Trophoblast cell (in vitro differentiated cells and primary cell): ENCODE data around the gene SH3BP5.

Source experiments
- DNase-seq, 2 donors: peaks; one replicate each; pipeline ENCODE4 v3.0.0-alpha.2; 2016
- H2AFZ ChIP-seq: 2 replicates; pipeline ENCODE4 v1.6.1; 2013; ENCODE audit warnings: low read length, moderate library complexity, mild to moderate bottlenecking; ENCODE audit not compliant: insufficient read depth, poor library complexity
- H2AK5ac ChIP-seq: 2 replicates; pipeline ENCODE4 v1.6.1; 2013; ENCODE audit warnings: mild to moderate bottlenecking, low read length
- H2BK120ac ChIP-seq: 2 replicates; pipeline ENCODE4 v1.6.1; 2013; ENCODE audit warnings: low read length, mild to moderate bottlenecking, moderate library complexity; ENCODE audit not compliant: insufficient read depth, poor library complexity
- H2BK12ac ChIP-seq: 2 replicates; pipeline ENCODE4 v1.6.1; 2013; ENCODE audit warnings: mild to moderate bottlenecking, low read length, moderate library complexity
- H2BK5ac ChIP-seq: 2 replicates; pipeline ENCODE4 v1.6.1; 2013; ENCODE audit warnings: low read length, low read depth, moderate library complexity, mild to moderate bottlenecking; ENCODE audit not compliant: poor library complexity
- H3K14ac ChIP-seq: 2 replicates; pipeline ENCODE4 v1.6.1; 2013; ENCODE audit warnings: mild to moderate bottlenecking, low read length
- H3K18ac ChIP-seq: 2 replicates; pipeline ENCODE4 v1.6.1; 2013; ENCODE audit warnings: mild to moderate bottlenecking, low read length
- H3K23ac ChIP-seq: 2 replicates; pipeline ENCODE4 v1.6.1; 2013; ENCODE audit warnings: low read length
- H3K27ac ChIP-seq: 2 replicates; pipeline ENCODE4 v1.5.1; 2013; ENCODE audit warnings: low read depth, mild to moderate bottlenecking, inconsistent platforms, low read length, moderate library complexity
- H3K27me3 ChIP-seq: 2 replicates; pipeline ENCODE4 v1.6.1; 2013; ENCODE audit warnings: inconsistent platforms, mild to moderate bottlenecking, low read length, moderate library complexity; ENCODE audit not compliant: insufficient read depth
- H3K36me3 ChIP-seq, 2 experiments: 1 replicate in 1 of 2; 2 replicates in 1 of 2; pipeline ENCODE4 v1.6.1; 2013; ENCODE audit warnings: low read length in 2 of 2, mild to moderate bottlenecking in 2 of 2, moderate library complexity in 1 of 2; ENCODE audit not compliant: insufficient read depth in 2 of 2, control insufficient read depth in 1 of 2
- H3K4ac ChIP-seq: 2 replicates; pipeline ENCODE4 v1.6.1; 2013; ENCODE audit warnings: low read depth, mild to moderate bottlenecking, low read length, moderate library complexity
- H3K4me1 ChIP-seq, 2 experiments: 1 replicate in 1 of 2; 2 replicates in 1 of 2; pipeline ENCODE4 v1.6.1; 2013; ENCODE audit warnings: low read length in 2 of 2, mild to moderate bottlenecking in 2 of 2, moderate library complexity in 1 of 2; ENCODE audit not compliant: insufficient read depth in 2 of 2, control insufficient read depth in 1 of 2
- H3K4me2 ChIP-seq: 2 replicates; pipeline ENCODE4 v1.6.1; 2013; ENCODE audit warnings: inconsistent platforms, mild to moderate bottlenecking, low read length, moderate library complexity
- H3K4me3 ChIP-seq: 2 replicates; pipeline ENCODE4 v1.5.1; 2013; ENCODE audit warnings: mild to moderate bottlenecking, low read depth, low read length, inconsistent platforms
- H3K79me1 ChIP-seq: one replicate; pipeline ENCODE4 v1.6.1; 2013; ENCODE audit warnings: low read length
- H3K79me2 ChIP-seq: 2 replicates; pipeline ENCODE4 v1.6.1; 2013; ENCODE audit warnings: low read length, mild to moderate bottlenecking; ENCODE audit not compliant: control insufficient read depth, insufficient read depth, poor library complexity
- H3K9ac ChIP-seq: 2 replicates; pipeline ENCODE4 v1.6.1; 2013; ENCODE audit warnings: mild to moderate bottlenecking, low read length
- H3K9me3 ChIP-seq: 2 replicates; pipeline ENCODE4 v1.6.1; 2013; ENCODE audit warnings: low read depth, mild to moderate bottlenecking, control low read depth, inconsistent platforms, low read length; ENCODE audit not compliant: insufficient read depth
- H4K12ac ChIP-seq: 2 replicates; pipeline ENCODE4 v1.6.1; 2013; ENCODE audit warnings: low read depth, mild to moderate bottlenecking, low read length, moderate library complexity
- H4K8ac ChIP-seq: 2 replicates; pipeline ENCODE4 v1.6.1; 2013; ENCODE audit warnings: low read depth, mild to moderate bottlenecking, low read length, moderate library complexity
- H4K91ac ChIP-seq: one replicate; pipeline ENCODE4 v1.6.1; 2013; ENCODE audit warnings: low read depth, mild to moderate bottlenecking, low read length, moderate library complexity
- WGBS: extraction: QIAGEN DNeasy Blood & Tissue Kit; methylation state at CpG from one replicate; pipeline ENCODE4 v1.1.7; 2013; ENCODE audit warnings: missing lambda C conversion rate; ENCODE audit not compliant: insufficient read length, insufficient coverage; ENCODE audit errors: extremely low coverage; 5-methylcytosine and 5-hydroxymethylcytosine counted together

The SH3BP5 gene

DNA sequence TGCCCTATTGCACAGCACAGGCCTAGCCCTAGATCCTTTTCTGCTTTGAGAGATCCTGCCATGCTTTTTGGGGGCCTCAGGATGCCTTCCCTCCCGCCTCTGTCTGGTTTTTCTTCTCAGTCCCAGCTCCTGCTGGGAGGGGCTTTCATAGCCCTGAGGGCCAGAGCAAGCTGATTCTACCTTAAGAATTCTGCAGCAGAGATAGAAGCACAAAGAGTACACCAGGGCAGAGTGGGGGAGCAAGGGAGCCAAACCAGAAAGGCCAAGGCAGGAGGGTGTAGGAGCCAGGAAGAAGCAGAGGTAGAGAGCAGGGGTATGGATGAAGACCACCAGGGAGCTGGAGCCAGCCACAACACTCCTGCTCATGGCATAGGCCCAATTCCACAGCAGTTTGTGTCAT, 18.1 kb downstream of the SH3BP5 start:
- H3K4ac ChIP-seq: peak overlapping the region; percentile 42
- H3K23ac ChIP-seq: no peak overlapping the region
- peak overlapping the region; percentile 75 for H2AK5ac ChIP-seq
- H2BK120ac ChIP-seq: peak overlapping the region; percentile 45
- peaks cover 18% of the 10 kb centered on the region for H3K79me1 ChIP-seq
- peak overlapping the region; percentile 52 for H4K91ac ChIP-seq
- H3K4me2 ChIP-seq: peak overlapping the region; percentile 21
- H3K36me3 ChIP-seq: peaks cover 7 to 11% of the 10 kb centered on the region in 2 experiments
- H3K79me2 ChIP-seq: peaks cover 18% of the 10 kb centered on the region
- H2BK5ac ChIP-seq: peak overlapping the region; percentile 82
- DNase-seq: no peak
- H3K4me1 ChIP-seq: peaks cover 26 to 44% of the 10 kb centered on the region in 2 experiments
- peak overlapping the region; percentile 8 for H2BK12ac ChIP-seq
- peak overlapping the region; percentile 72 for H3K27ac ChIP-seq
- no peak overlapping the region for H2AFZ ChIP-seq
- no peak overlapping the region for H3K9ac ChIP-seq
- H3K27me3 ChIP-seq: no peaks in the 10 kb centered on the region
- H4K12ac ChIP-seq: peak overlapping the region; percentile 57
- H3K14ac ChIP-seq: peak overlapping the region; percentile 33
- H3K4me3 ChIP-seq: no peak overlapping the region
- no peaks in the 10 kb centered on the region for H3K9me3 ChIP-seq
- peak overlapping the region; percentile 54 for H4K8ac ChIP-seq
- peak overlapping the region; percentile 69 for H3K18ac ChIP-seq
- WGBS: no CpG with 5 or more reads among the region's 1 CpG

GRCh38 chr3:15313461-15313860, 18.9 kb downstream of the SH3BP5 start:
- H4K12ac ChIP-seq: no peak overlapping the region
- DNase-seq: no peak
- H3K79me1 ChIP-seq: peaks cover 20% of the 10 kb centered on the region
- no peak overlapping the region for H2BK12ac ChIP-seq
- no peak overlapping the region for H3K9ac ChIP-seq
- no peak overlapping the region for H4K8ac ChIP-seq
- no peak overlapping the region for H3K4me2 ChIP-seq
- peak overlapping the region; percentile 9 for H3K18ac ChIP-seq
- peaks cover 7 to 11% of the 10 kb centered on the region in 2 experiments for H3K36me3 ChIP-seq
- H3K14ac ChIP-seq: no peak overlapping the region
- no peak overlapping the region for H3K27ac ChIP-seq
- H3K4me3 ChIP-seq: no peak overlapping the region
- no peaks in the 10 kb centered on the region for H3K9me3 ChIP-seq
- H2AK5ac ChIP-seq: no peak overlapping the region
- H2BK120ac ChIP-seq: no peak overlapping the region
- no peak overlapping the region for H2AFZ ChIP-seq
- H3K27me3 ChIP-seq: no peaks in the 10 kb centered on the region
- peak overlapping the region; percentile 69 for H3K4ac ChIP-seq
- WGBS: no CpG with 5 or more reads among the region's 4 CpGs
- peaks cover 26 to 40% of the 10 kb centered on the region in 2 experiments for H3K4me1 ChIP-seq
- H4K91ac ChIP-seq: no peak overlapping the region
- H2BK5ac ChIP-seq: peak overlapping the region; percentile 1
- peaks cover 20% of the 10 kb centered on the region for H3K79me2 ChIP-seq
- no peak overlapping the region for H3K23ac ChIP-seq

GRCh38 chr3:15312550-15312949, 19.8 kb downstream of the SH3BP5 start:
- no peaks in the 10 kb centered on the region for H3K9me3 ChIP-seq

DNA sequence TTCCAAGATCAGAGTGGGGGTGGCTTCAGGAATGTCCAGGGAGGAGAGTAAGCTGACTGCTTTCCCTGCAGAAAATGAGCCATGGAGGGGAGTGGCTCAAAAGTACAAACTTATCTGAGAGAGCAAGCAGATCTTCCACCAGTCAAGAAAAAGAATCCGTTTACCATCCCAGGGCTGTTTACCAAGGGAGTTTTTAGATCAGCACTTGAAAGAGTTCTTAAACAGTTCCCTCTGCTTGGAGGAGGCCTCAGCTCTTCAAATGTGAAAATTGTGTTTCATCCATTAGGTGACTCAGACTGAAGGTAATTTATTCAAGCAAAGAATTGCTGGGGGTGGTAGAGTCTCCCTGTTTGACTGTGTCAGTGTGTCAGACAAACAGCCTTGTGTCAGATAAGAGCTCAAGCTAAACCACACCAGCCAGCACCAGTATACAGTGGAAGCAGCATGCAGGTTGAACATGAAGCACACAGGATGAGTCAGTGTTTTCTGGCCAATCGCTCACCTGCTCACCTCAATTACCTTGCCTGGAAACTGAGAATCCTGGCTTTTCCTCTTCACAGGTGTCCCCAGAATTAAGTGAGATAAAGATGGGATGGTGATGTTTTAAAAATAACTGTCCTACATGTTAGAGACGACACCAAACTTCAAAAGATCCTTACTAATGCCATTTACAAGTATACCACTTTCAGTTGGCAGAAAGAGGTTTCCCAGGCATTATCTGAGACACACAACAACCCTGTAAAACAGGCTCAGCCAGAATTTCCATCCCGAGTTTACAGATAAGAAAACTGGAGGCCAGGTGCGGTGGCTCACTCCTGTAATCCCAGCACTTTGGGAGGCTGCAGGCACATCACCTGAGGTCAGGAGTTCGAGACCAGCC, 21.7 kb downstream of the SH3BP5 start:
- Histone ChIP-seq H3K4ac (no peak overlapping the region), H3K4me2 (peak overlapping the region; percentile 26), H3K4me3 (no peak overlapping the region), H3K18ac (no peak overlapping the region), H3K4me1 (peaks cover 36 to 56% of the 10 kb centered on the region in 2 experiments), H4K12ac (no peak overlapping the region), H3K23ac (no peak overlapping the region), H3K27ac (peak overlapping the region; percentile 88), H4K91ac (no peak overlapping the region), H3K27me3 (no peaks in the 10 kb centered on the region), H2AFZ (no peak overlapping the region), H2AK5ac (no peak overlapping the region), H3K9ac (no peak overlapping the region), H2BK5ac (peak overlapping the region; percentile 18), H3K79me2 (peaks cover 32% of the 10 kb centered on the region), H4K8ac (no peak overlapping the region), H2BK120ac (no peak overlapping the region), H3K14ac (no peak overlapping the region), H3K79me1 (peaks cover 32% of the 10 kb centered on the region), H3K9me3 (no peaks in the 10 kb centered on the region), H2BK12ac (no peak overlapping the region), H3K36me3 (peaks cover 9 to 13% of the 10 kb centered on the region in 2 experiments)
- DNase-seq: peak; percentile 94 to 98
- WGBS: no CpG with 5 or more reads among the region's 6 CpGs

More at GRCh38 chr3:15312550-15312949, 19.8 kb downstream of the SH3BP5 start:
- Histone ChIP-seq H3K4me1 (peaks cover 32 to 48% of the 10 kb centered on the region in 2 experiments), H3K79me1 (peaks cover 24% of the 10 kb centered on the region), H2BK5ac (no peak overlapping the region), H3K4me2 (no peak overlapping the region), H2AK5ac (no peak overlapping the region), H2BK120ac (no peak overlapping the region), H3K27ac (peak overlapping the region; percentile 31), H3K27me3 (no peaks in the 10 kb centered on the region), H3K9ac (no peak overlapping the region), H2BK12ac (no peak overlapping the region), H3K36me3 (peaks cover 9 to 11% of the 10 kb centered on the region in 2 experiments), H3K23ac (no peak overlapping the region), H4K91ac (no peak overlapping the region), H4K8ac (no peak overlapping the region), H3K18ac (no peak overlapping the region), H3K4ac (no peak overlapping the region), H3K14ac (no peak overlapping the region), H3K79me2 (peaks cover 26% of the 10 kb centered on the region), H2AFZ (no peak overlapping the region), H3K4me3 (no peak overlapping the region), H4K12ac (no peak overlapping the region)
- WGBS: no CpG with 5 or more reads among the region's 2 CpGs
- DNase-seq: no peak
